Neuronal stem cell (in vitro differentiated cells): ENCODE data around the gene PRR13.

ENCODE experiments used
- DNase-seq: peaks from one replicate; pipeline ENCODE4 v3.0.0-alpha.2; 2013; ENCODE audit warnings: low spot score
- H2AFZ ChIP-seq: one replicate; pipeline ENCODE4 v1.6.1; 2013; ENCODE audit warnings: mild to moderate bottlenecking, low read length, inconsistent platforms
- H2AK5ac ChIP-seq: 2 replicates; pipeline ENCODE4 v1.6.1; 2013; ENCODE audit warnings: low read depth, mild to moderate bottlenecking, inconsistent platforms, low read length, moderate library complexity, mixed read lengths
- H2BK120ac ChIP-seq: 2 replicates; pipeline ENCODE4 v1.6.1; 2013; ENCODE audit warnings: low read depth, mild to moderate bottlenecking, inconsistent platforms, low read length, moderate library complexity, mixed read lengths
- H2BK12ac ChIP-seq: one replicate; pipeline ENCODE4 v1.6.1; 2013; ENCODE audit warnings: low read length, inconsistent platforms
- H2BK15ac ChIP-seq: 2 replicates; pipeline ENCODE4 v1.6.1; 2013; ENCODE audit warnings: mild to moderate bottlenecking, low read length, inconsistent platforms, mixed read lengths
- H2BK5ac ChIP-seq: one replicate; pipeline ENCODE4 v1.6.1; 2013; ENCODE audit warnings: inconsistent platforms, mild to moderate bottlenecking, low read length, moderate library complexity
- H3K14ac ChIP-seq: one replicate; pipeline ENCODE4 v1.6.1; 2013; ENCODE audit warnings: low read length, inconsistent platforms
- H3K18ac ChIP-seq: 2 replicates; pipeline ENCODE4 v1.6.1; 2013; ENCODE audit warnings: low read length, inconsistent platforms
- H3K23ac ChIP-seq: 2 replicates; pipeline ENCODE4 v1.6.1; 2013; ENCODE audit warnings: low read depth, mild to moderate bottlenecking, mixed read lengths, low read length, inconsistent platforms; ENCODE audit not compliant: poor library complexity
- H3K27ac ChIP-seq: replicated peaks from 3 replicates; pipeline ENCODE4 v1.5.1; 2013; ENCODE audit warnings: low read length, inconsistent platforms
- H3K27me3 ChIP-seq, 3 experiments: 2 replicates each; pipeline ENCODE4 v1.6.1; 2013; ENCODE audit warnings: low read length in 3 of 3, mild to moderate bottlenecking in 2 of 3, inconsistent platforms in 1 of 3, low read depth in 1 of 3, mixed read lengths in 1 of 3, moderate library complexity in 1 of 3; ENCODE audit not compliant: control insufficient read depth in 3 of 3, insufficient read depth in 3 of 3
- H3K36me3 ChIP-seq, 2 donors: replicated peaks in 1 of 2; 2 replicates each; pipeline ENCODE4 v1.6.1; 2013; ENCODE audit warnings: low read length in 2 of 2; ENCODE audit not compliant: control insufficient read depth in 2 of 2, insufficient read depth in 2 of 2
- H3K4ac ChIP-seq: 2 replicates; pipeline ENCODE4 v1.6.1; 2013; ENCODE audit warnings: inconsistent platforms, mild to moderate bottlenecking, low read length, moderate library complexity
- H3K4me1 ChIP-seq, 2 donors: 1 replicate in 1 of 2; 2 replicates in 1 of 2; pipeline ENCODE4 v1.6.1; 2013; ENCODE audit warnings: low read length in 2 of 2, low read depth in 1 of 2; ENCODE audit not compliant: control insufficient read depth in 2 of 2, insufficient read depth in 1 of 2
- H3K4me2 ChIP-seq: one replicate; pipeline ENCODE4 v1.6.1; 2013; ENCODE audit warnings: mild to moderate bottlenecking, low read length, inconsistent platforms; ENCODE audit not compliant: insufficient read depth, poor library complexity, severe bottlenecking
- H3K4me3 ChIP-seq, 2 donors: 2 replicates each; pipeline ENCODE4 v1.5.1; 2013; ENCODE audit warnings: low read length in 2 of 2, mild to moderate bottlenecking in 2 of 2, inconsistent platforms in 1 of 2, moderate library complexity in 1 of 2
- H3K79me1 ChIP-seq: one replicate; pipeline ENCODE4 v1.6.1; 2013; ENCODE audit warnings: low read depth, mild to moderate bottlenecking, inconsistent platforms, low read length, moderate library complexity
- H3K9ac ChIP-seq: one replicate; pipeline ENCODE4 v1.6.1; 2013; ENCODE audit warnings: mild to moderate bottlenecking, low read depth, low read length, inconsistent platforms; ENCODE audit not compliant: poor library complexity
- H3K9me3 ChIP-seq, 2 donors: replicated peaks in 1 of 2; 2 replicates each; pipeline versions ENCODE3 to v1.6.1; 2013; ENCODE audit warnings: low read length in 2 of 2, mild to moderate bottlenecking in 2 of 2, inconsistent platforms in 1 of 2, low read depth in 1 of 2, mixed read lengths in 1 of 2, moderate library complexity in 1 of 2; ENCODE audit not compliant: control insufficient read depth in 2 of 2, insufficient read depth in 1 of 2
- H4K8ac ChIP-seq: one replicate; pipeline ENCODE4 v1.6.1; 2013; ENCODE audit warnings: low read depth, mild to moderate bottlenecking, inconsistent platforms, low read length, moderate library complexity
- H4K91ac ChIP-seq: one replicate; pipeline ENCODE4 v1.6.1; 2013; ENCODE audit warnings: low read length, low read depth, mild to moderate bottlenecking, inconsistent platforms; ENCODE audit not compliant: poor library complexity
- WGBS, 2 donors: extraction: QIAGEN DNeasy Blood & Tissue Kit; methylation state at CpG; one replicate each; pipeline ENCODE4 v1.1.7; 2013; ENCODE audit warnings: missing lambda C conversion rate in 2 of 2, mixed read lengths in 1 of 2; ENCODE audit not compliant: insufficient read length in 2 of 2, insufficient replicate concordance in 1 of 2; ENCODE audit errors: extremely low coverage in 2 of 2; 5-methylcytosine and 5-hydroxymethylcytosine counted together

PRR13 gene

DNA sequence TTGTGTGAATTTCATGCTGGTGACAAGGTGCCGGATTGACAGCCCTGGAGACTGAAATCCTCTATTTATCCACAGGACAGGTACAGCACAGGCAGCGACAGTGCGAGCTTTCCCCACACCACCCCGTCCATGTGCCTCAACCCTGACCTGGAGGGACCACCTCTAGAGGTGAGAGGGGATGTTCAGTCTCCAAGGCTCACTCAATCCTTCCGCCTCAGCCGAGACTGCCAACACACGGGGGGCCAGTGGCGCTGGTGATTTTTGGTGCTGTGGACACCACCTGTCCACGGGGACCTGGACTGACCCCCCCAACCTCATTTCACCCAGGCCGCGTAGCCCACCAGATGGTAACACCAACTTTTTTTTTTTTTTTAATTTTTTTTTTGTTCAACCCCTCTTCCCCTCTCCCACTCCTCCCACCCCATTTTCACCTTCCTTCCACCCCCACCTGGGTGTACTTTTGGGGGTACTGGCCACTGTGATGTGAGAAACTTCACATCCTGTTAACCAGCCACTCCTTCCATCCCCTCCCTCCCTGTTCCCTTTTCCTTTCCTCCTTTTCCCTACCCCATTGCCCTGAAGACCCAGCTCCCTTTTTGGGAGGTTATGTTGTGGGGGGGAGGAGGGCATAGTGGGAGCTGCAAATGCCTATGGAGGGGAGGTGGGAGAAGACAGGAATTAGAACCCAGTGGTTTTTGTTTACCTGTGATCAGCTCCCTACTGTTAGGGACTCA lies 23.3 kb downstream of the PRR13 start:
- H2AFZ ChIP-seq, result no peak overlapping the region
- WGBS, 2 donors, result no CpG with 5 or more reads among the region's 11 CpGs
- H2AK5ac ChIP-seq, result no peak overlapping the region
- no peaks in the 10 kb centered on the region for H3K27me3 ChIP-seq
- peak overlapping the region in 1 of 2 donors; percentile 49 for H3K4me3 ChIP-seq
- no peak overlapping the region for H2BK5ac ChIP-seq
- no peak overlapping the region for H3K18ac ChIP-seq
- H4K91ac ChIP-seq, result no peak overlapping the region
- H3K36me3 ChIP-seq, result peaks cover 75 to 100% of the 10 kb centered on the region in 2 donors
- no peak overlapping the region for H2BK15ac ChIP-seq
- no peak overlapping the region for H3K4ac ChIP-seq
- H2BK12ac ChIP-seq, result no peak overlapping the region
- peaks cover 6% of the 10 kb centered on the region for H3K79me1 ChIP-seq
- no peak overlapping the region for H2BK120ac ChIP-seq
- no peak overlapping the region for H3K14ac ChIP-seq
- H3K4me2 ChIP-seq, result no peak overlapping the region
- no peaks in the 10 kb centered on the region for H3K9me3 ChIP-seq
- H4K8ac ChIP-seq, result no peak overlapping the region
- H3K27ac ChIP-seq, result peak overlapping the region; percentile 50
- H3K4me1 ChIP-seq, result peaks cover 0 to 19% of the 10 kb centered on the region in 2 donors
- H3K9ac ChIP-seq, result no peak overlapping the region
- no peak overlapping the region for H3K23ac ChIP-seq
- no peak for DNase-seq

DNA sequence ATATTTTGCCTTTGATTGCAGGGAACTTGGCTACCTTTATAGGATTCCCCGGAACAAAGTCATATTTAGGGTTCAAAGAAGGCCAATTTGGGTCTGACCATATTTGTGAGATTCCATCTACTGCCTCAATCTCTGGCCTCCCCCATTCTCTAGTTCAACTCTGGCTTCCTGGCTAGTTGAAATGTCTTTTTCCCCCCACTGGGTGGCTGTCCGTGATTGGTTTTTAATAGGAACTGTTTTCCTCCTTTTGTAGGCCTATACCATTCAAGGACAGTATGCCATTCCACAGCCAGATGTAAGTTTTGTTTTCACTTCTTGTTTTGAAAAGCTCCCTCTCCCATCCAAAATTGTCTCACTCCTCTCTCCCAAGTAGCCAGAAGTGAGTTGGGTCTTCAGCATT lies 24.1 kb downstream of the PRR13 start:
- Histone ChIP-seq H2BK15ac (no peak overlapping the region), H3K14ac (no peak overlapping the region), H3K23ac (no peak overlapping the region), H3K18ac (no peak overlapping the region), H3K4me2 (no peak overlapping the region), H3K9me3 (no peaks in the 10 kb centered on the region), H3K4me3 (no peak overlapping the region), H3K4me1 (peaks cover 0 to 19% of the 10 kb centered on the region in 2 donors), H2BK5ac (no peak overlapping the region), H2BK12ac (no peak overlapping the region), H3K79me1 (peaks cover 6% of the 10 kb centered on the region), H4K8ac (no peak overlapping the region), H3K27me3 (no peaks in the 10 kb centered on the region), H4K91ac (no peak overlapping the region), H3K9ac (no peak overlapping the region), H2BK120ac (no peak overlapping the region), H3K27ac (no peak overlapping the region), H2AFZ (no peak overlapping the region), H3K4ac (no peak overlapping the region), H2AK5ac (no peak overlapping the region), H3K36me3 (peaks cover 73 to 100% of the 10 kb centered on the region in 2 donors)
- DNase-seq, result no peak
- WGBS, 2 donors, result no CpG with 5 or more reads among the region's 2 CpGs

DNA sequence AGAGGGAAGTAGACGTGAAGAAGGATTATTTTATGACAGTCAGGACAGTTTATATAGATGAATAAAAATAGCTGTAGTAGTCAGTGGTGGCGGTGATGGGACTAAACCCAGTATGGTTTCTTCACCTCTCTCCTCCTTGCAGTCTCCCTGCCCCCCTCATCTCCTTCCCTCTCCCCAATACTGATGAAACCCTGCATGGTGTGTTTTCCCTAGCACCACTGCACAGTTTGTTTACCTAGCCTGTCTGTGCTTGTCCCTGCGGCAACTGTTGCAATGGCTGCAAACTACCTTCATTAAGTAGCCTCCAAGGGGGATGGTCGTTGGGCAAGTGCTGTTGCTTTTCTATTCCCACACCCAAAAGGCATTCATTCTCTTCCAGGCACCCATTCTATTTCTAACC lies 25.1 kb downstream of the PRR13 start:
- no peak overlapping the region for H3K4ac ChIP-seq
- H3K4me1 ChIP-seq, result peaks cover 0 to 17% of the 10 kb centered on the region in 2 donors
- H3K9me3 ChIP-seq, result no peaks in the 10 kb centered on the region
- no peak overlapping the region for H3K9ac ChIP-seq
- H4K91ac ChIP-seq, result no peak overlapping the region
- H2BK12ac ChIP-seq, result no peak overlapping the region
- H2BK15ac ChIP-seq, result no peak overlapping the region
- H2AFZ ChIP-seq, result no peak overlapping the region
- H3K4me2 ChIP-seq, result no peak overlapping the region
- H3K79me1 ChIP-seq, result peaks cover 6% of the 10 kb centered on the region
- no peak overlapping the region for H4K8ac ChIP-seq
- no peak for DNase-seq
- H3K36me3 ChIP-seq, result peaks cover 71 to 100% of the 10 kb centered on the region in 2 donors
- no peak overlapping the region for H2AK5ac ChIP-seq
- H3K27me3 ChIP-seq, result no peaks in the 10 kb centered on the region
- H3K18ac ChIP-seq, result no peak overlapping the region
- H3K4me3 ChIP-seq, result no peak overlapping the region
- no peak overlapping the region for H3K14ac ChIP-seq
- no peak overlapping the region for H2BK120ac ChIP-seq
- H3K27ac ChIP-seq, result no peak overlapping the region
- no CpG with 5 or more reads among the region's 4 CpGs for WGBS, 2 donors
- H3K23ac ChIP-seq, result no peak overlapping the region
- H2BK5ac ChIP-seq, result no peak overlapping the region

DNA sequence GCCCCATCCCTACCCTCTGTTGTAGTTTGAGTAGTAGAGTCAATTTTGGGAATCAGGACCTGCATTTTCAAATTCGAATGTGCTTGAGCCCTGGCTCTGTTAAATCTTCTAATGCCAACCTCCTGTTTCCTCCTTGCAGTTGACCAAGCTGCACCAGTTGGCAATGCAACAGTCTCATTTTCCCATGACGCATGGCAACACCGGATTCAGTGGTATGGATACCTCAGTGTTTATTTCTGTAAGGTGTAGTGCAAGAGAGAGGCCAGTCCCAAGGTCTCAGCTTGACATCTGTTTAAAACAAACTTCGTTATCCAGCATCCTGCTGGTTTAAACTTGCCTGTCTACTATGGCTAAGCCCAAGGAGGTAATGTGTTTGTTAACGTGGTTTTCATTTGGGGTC lies 25.5 kb downstream of the PRR13 start:
- H2BK5ac ChIP-seq, result no peak overlapping the region
- H3K27me3 ChIP-seq, result no peaks in the 10 kb centered on the region
- no peak overlapping the region for H3K23ac ChIP-seq
- no peak overlapping the region for H2AK5ac ChIP-seq
- no peak overlapping the region for H3K9ac ChIP-seq
- H4K8ac ChIP-seq, result no peak overlapping the region
- no peak overlapping the region for H3K14ac ChIP-seq
- H3K4ac ChIP-seq, result no peak overlapping the region
- WGBS, 2 donors, result no CpG with 5 or more reads among the region's 5 CpGs
- H3K4me2 ChIP-seq, result no peak overlapping the region
- H3K9me3 ChIP-seq, result no peaks in the 10 kb centered on the region
- peaks cover 72 to 100% of the 10 kb centered on the region in 2 donors for H3K36me3 ChIP-seq
- H3K4me1 ChIP-seq, result peaks cover 0 to 16% of the 10 kb centered on the region in 2 donors
- no peak overlapping the region for H4K91ac ChIP-seq
- H2BK15ac ChIP-seq, result no peak overlapping the region
- no peak overlapping the region for H3K27ac ChIP-seq
- H3K4me3 ChIP-seq, result no peak overlapping the region
- DNase-seq, result no peak
- no peak overlapping the region for H2AFZ ChIP-seq
- no peak overlapping the region for H3K18ac ChIP-seq
- no peak overlapping the region for H2BK120ac ChIP-seq
- peaks cover 6% of the 10 kb centered on the region for H3K79me1 ChIP-seq
- H2BK12ac ChIP-seq, result no peak overlapping the region
